ENCODE data around the gene CRACR2A.

CRACR2A gene

GRCh38 chr12:3622021-3622821, 130.7 kb downstream of the CRACR2A start:
- no peaks in the 10 kb centered on the region for H3K27me3 ChIP-seq (ENCODE audit: low read depth, low read length)
- H3K79me2 ChIP-seq (ENCODE audit: low read length): no peaks in the 10 kb centered on the region
- H3K4me2 ChIP-seq (ENCODE audit: low read length): no peak overlapping the region
- H4K20me1 ChIP-seq (ENCODE audit: insufficient read depth, low read length): no peaks in the 10 kb centered on the region
- peaks cover 5% of the 10 kb centered on the region for H3K36me3 ChIP-seq (replicated peaks; ENCODE audit: low read depth, low read length)
- H3K9me3 ChIP-seq (ENCODE audit: insufficient read depth, low read length): no peaks in the 10 kb centered on the region
- H3K4me3 ChIP-seq (ENCODE audit: low read length): no peak overlapping the region
- H3K9ac ChIP-seq (ENCODE audit: low read length): no peak overlapping the region
- H2AFZ ChIP-seq (ENCODE audit: low read depth, low read length): no peak overlapping the region
- H3K27ac ChIP-seq (ENCODE audit: low read length): no peak overlapping the region
- TF ChIP-seq EZH2phosphoT487 (IDR thresholded peaks at IDR 0.05; ENCODE audit: low read depth) (no peak), CTCF (IDR thresholded peaks at IDR 0.05; ENCODE audit: low read depth, low read length) (no peak)
- peaks cover 10% of the 10 kb centered on the region for H3K4me1 ChIP-seq (ENCODE audit: low read length)

- Histone ChIP-seq H3K27ac (ENCODE audit: low read length) (no peak overlapping the region), H3K4me3 (ENCODE audit: low read length) (no peak overlapping the region), H3K36me3 (replicated peaks; ENCODE audit: low read depth, low read length) (peaks cover 5% of the 10 kb centered on the region), H3K79me2 (ENCODE audit: low read length) (no peaks in the 10 kb centered on the region), H3K9ac (ENCODE audit: low read length) (no peak overlapping the region), H4K20me1 (ENCODE audit: insufficient read depth, low read length) (no peaks in the 10 kb centered on the region), H3K9me3 (ENCODE audit: insufficient read depth, low read length) (no peaks in the 10 kb centered on the region), H3K4me2 (ENCODE audit: low read length) (no peak overlapping the region), H2AFZ (ENCODE audit: low read depth, low read length) (no peak overlapping the region), H3K27me3 (ENCODE audit: low read depth, low read length) (no peaks in the 10 kb centered on the region), H3K4me1 (ENCODE audit: low read length) (peaks cover 10% of the 10 kb centered on the region)
- no peak for TF ChIP-seq CTCF (IDR thresholded peaks at IDR 0.05; ENCODE audit: low read depth, low read length)
- no peak for TF ChIP-seq EZH2phosphoT487 (IDR thresholded peaks at IDR 0.05; ENCODE audit: low read depth)
Observed at GRCh38 chr12:3620856-3621255, 132.1 kb downstream of the CRACR2A start.

- peaks cover 8% of the 10 kb centered on the region for H3K36me3 ChIP-seq (replicated peaks; ENCODE audit: low read depth, low read length)
- TF ChIP-seq EZH2phosphoT487 (IDR thresholded peaks at IDR 0.05; ENCODE audit: low read depth) (no peak), CTCF (IDR thresholded peaks at IDR 0.05; ENCODE audit: low read depth, low read length) (no peak)
- H3K9me3 ChIP-seq (ENCODE audit: insufficient read depth, low read length): no peaks in the 10 kb centered on the region
Observed at GRCh38 chr12:3617565-3617964, 135.3 kb downstream of the CRACR2A start.

GRCh38 chr12:3615862-3616261, 137.0 kb downstream of the CRACR2A start:
- no peaks in the 10 kb centered on the region for H3K4me1 ChIP-seq (ENCODE audit: low read length)
- peaks cover 4% of the 10 kb centered on the region for H3K36me3 ChIP-seq (replicated peaks; ENCODE audit: low read depth, low read length)
- no peak overlapping the region for H3K4me3 ChIP-seq (ENCODE audit: low read length)
- no peaks in the 10 kb centered on the region for H3K27me3 ChIP-seq (ENCODE audit: low read depth, low read length)
- TF ChIP-seq EZH2phosphoT487 (IDR thresholded peaks at IDR 0.05; ENCODE audit: low read depth) (no peak), CTCF (IDR thresholded peaks at IDR 0.05; ENCODE audit: low read depth, low read length) (no peak)
- no peak overlapping the region for H3K4me2 ChIP-seq (ENCODE audit: low read length)
- no peak overlapping the region for H3K9ac ChIP-seq (ENCODE audit: low read length)
- no peak overlapping the region for H3K27ac ChIP-seq (ENCODE audit: low read length)
- no peaks in the 10 kb centered on the region for H3K79me2 ChIP-seq (ENCODE audit: low read length)
- no peaks in the 10 kb centered on the region for H4K20me1 ChIP-seq (ENCODE audit: insufficient read depth, low read length)
- H2AFZ ChIP-seq (ENCODE audit: low read depth, low read length): no peak overlapping the region
- no peaks in the 10 kb centered on the region for H3K9me3 ChIP-seq (ENCODE audit: insufficient read depth, low read length)

More at GRCh38 chr12:3617565-3617964, 135.3 kb downstream of the CRACR2A start:
- H3K9ac ChIP-seq (ENCODE audit: low read length): no peak overlapping the region
- H3K27ac ChIP-seq (ENCODE audit: low read length): no peak overlapping the region
- H3K4me2 ChIP-seq (ENCODE audit: low read length): no peak overlapping the region
- no peak overlapping the region for H3K4me3 ChIP-seq (ENCODE audit: low read length)
- peaks cover 1% of the 10 kb centered on the region for H3K4me1 ChIP-seq (ENCODE audit: low read length)
- H4K20me1 ChIP-seq (ENCODE audit: insufficient read depth, low read length): no peaks in the 10 kb centered on the region
- H3K27me3 ChIP-seq (ENCODE audit: low read depth, low read length): no peaks in the 10 kb centered on the region
- no peak overlapping the region for H2AFZ ChIP-seq (ENCODE audit: low read depth, low read length)
- no peaks in the 10 kb centered on the region for H3K79me2 ChIP-seq (ENCODE audit: low read length)
